HG03095 (cell line): ENCODE results near the gene LPP.

Experiments used
- ATAC-seq: cut with Tn5 transposase; IDR thresholded peaks from one replicate; pipeline ENCODE4 v1.9.1; 2021; ENCODE audit warnings: moderate library complexity; ENCODE audit not compliant: unreplicated experiment

Gene LPP

GRCh38 chr3:188533612-188534357, 379.8 kb downstream of the LPP start:
- no peak for ATAC-seq

DNA sequence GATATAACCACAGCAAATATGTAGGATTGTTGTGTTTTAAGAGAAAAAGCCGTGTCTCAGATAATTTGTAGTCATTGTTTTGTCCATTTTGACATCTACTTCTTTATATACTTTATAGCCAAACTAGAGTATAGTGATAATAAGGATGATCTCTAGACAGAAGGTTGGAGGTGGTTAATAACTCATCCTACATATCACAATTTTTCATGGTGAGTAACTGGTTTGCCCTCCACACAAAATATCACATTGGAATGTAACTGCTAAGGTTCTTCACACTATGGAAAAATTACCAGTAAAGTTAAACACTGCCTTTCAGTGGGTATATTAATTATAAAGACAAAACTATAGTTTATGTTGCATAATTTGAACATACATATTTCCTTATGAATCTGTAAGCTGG, 380.7 kb downstream of the LPP start:
- no peak for ATAC-seq

GRCh38 chr3:188537606-188538005, 383.6 kb downstream of the LPP start:
- ATAC-seq: no peak

DNA sequence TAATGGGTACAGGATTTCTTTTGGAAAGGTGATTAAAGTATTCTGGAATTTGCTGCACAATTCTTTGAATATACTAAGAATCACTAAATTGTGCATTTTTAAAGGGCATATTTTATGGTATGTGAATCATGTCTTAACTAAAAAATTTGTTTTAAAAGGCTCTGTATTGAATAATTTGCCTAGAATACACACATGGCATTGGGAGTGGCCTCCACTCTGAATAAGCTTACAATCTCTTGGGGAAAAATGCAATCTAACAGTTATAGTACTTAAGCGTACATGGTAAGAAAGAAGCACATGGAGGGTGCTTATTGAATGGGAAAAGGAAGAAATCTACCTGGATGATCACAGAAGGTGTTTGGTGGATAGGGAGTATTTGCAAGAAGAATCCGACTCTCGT, 385.1 kb downstream of the LPP start:
- ATAC-seq: no peak

DNA sequence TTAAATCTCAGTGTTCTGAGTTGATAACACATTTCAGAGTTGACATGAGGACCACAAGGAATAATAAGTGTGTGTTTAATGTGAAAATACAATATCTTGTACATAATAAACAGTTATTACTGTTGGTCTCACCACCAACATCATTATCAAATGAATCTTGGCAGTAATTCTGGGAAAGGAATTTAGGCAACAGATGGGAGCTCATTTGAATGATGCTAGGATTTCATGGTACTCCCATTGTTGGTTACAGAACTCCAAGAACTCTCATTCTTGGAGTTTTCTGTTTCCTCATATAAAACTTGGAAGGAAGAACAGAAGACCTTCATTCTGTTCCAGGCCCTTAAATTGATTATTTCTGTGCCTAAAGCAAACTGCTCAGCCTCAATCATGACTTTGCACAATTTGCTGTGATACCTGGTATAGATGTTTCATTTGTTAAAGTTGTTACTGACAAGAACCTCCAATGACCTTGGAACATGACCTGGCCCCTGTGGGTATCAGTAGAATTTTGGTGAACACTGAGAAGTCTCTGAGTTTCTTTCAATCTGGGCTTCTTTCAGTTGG, 385.8 kb downstream of the LPP start:
- ATAC-seq: no peak

GRCh38 chr3:188542196-188542595, 388.2 kb downstream of the LPP start:
- no peak for ATAC-seq

GRCh38 chr3:188544012-188544411, 390.1 kb downstream of the LPP start:
- ATAC-seq: no peak

GRCh38 chr3:188546835-188547670, 393.1 kb downstream of the LPP start:
- no peak for ATAC-seq

DNA sequence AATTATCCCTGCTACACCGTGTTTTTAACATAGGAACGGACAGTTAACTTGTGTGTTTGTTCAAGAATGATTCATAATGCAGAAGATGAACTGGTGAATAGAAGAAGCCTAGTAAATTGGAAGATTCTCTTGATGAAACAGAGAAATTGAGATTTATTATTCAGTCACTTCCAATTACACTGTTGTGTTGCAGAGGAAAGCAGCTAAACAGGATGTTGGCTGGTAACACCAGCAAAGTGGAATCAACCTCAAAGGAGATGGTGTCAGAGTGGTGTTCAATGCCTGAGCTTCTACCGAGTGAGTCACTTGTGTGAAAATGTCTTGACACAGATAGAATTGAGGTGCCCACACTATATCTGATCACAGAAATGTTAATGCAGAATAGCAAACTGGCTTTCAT, 399.6 kb downstream of the LPP start:
- no peak for ATAC-seq

DNA sequence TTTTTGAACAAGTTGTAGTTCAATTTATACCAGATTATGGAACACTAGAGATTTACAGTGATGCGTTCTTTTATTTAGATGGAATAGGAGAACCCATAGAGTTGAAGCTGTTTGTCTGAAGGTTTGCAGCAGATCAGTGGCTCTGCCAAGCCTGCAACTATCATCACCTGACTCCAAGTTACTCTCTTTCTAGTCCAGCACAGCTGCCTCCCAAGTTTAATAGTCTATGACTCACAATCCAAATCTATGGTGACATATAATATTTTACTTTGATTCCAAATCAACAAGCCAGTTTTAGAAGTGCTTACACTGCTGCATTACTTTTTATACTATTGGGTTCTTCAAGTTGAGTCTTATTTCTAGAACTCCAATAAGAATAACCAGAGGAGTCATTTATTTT, 400.4 kb downstream of the LPP start:
- ATAC-seq: no peak

DNA sequence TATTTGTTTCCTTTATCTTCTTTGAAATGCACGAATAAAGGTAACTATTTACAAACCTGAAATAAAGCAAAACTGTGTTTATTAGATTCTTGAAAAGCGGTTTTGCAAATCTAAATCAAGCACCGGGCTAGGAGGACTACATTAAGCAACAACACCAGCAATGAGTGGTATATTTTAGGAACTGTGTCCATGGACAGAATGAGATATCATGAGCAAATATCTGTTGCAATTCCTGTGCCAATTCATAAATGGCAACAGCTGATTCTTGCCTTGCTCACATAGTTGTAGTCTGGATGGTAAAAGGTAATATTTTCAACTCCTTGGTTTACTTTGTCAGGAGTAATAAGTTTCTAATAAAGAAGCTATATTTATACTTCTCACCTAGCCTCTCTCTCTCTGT, 403.3 kb downstream of the LPP start:
- ATAC-seq: no peak

DNA sequence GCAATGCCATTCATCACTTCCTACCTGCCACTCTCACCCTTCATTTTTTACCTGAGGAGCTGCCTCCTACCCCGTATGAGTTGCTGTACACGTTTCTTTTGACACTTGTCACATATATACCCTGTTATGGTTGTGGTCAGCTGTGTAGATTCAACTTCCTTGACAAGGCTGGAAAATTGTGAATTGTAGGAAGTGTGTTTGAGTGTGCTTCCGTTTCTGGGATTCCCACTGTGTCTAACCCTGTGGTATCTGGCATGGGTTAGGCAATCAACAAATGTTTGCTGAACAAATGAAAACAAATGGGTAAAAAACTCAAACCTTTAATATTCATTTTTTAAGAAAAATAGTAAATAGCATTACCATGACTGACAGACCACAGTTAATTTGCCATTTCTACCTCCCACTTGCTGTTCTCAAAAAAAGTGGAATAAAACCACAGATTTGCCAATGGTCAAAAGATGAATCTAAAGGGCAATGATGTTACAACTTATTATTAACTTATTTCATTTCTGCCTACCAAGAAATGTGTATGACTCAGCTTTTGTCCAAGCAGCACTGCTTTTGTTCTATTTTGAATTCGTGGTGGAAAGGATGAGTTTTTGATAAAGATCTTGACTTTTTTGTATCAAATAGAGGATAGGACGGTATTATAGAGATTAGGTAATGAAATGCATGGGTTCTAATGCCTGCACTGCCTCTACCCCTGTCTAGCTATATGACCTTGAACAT, 404.6 kb downstream of the LPP start:
- no peak for ATAC-seq

DNA sequence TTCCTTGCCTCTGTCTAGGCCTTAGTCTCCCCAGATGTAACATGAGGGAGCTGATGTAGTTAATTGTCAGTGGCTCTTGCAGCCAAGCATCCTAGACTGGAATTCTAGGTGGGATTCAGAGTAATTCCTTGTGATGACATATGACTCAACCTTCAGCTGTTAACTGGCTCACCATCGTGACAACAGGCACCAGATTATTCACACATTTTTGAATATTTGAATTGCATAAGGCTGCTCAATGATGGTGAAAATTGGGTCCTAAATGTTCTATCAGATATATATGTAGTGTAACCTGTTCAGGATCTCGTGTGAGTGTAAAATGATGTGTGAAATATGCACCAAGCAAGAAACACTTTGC, 405.1 kb downstream of the LPP start:
- ATAC-seq: no peak

GRCh38 chr3:188559856-188560255, 405.9 kb downstream of the LPP start:
- ATAC-seq: no peak

- no peak for ATAC-seq
Measured at GRCh38 chr3:188562144-188562543, 408.2 kb downstream of the LPP start.

GRCh38 chr3:188567478-188568195, 413.7 kb downstream of the LPP start:
- ATAC-seq: no peak

GRCh38 chr3:188568736-188569135, 414.8 kb downstream of the LPP start:
- no peak for ATAC-seq

DNA sequence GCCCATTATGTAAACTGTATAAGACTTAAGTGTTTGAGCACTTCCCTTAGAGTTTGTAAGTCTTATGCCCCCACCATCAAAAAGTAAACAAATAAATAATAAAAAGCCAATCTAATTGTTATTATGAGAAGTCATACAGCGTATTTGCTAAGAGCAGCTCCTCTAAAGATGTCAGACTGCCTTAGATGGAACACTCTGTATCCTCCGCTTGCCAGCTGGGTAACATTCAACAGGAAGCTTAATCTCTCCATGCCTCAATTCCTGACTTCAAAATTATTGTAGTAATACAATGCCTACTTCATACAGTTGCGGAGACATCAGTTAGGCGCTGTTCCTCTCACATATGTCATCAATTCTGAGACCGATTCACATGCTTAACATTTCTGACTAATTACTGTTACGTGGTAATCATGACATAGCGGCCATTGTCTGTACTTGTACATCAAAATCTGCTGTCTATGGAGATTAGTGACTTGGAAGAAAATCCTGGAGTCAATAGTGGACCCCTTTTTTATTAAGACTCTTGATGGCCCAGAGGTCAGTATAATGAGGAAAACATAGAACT, 417.7 kb downstream of the LPP start:
- ATAC-seq: no peak

- ATAC-seq: no peak
Measured at GRCh38 chr3:188573291-188573940, 419.5 kb downstream of the LPP start.

- no peak for ATAC-seq
Measured at GRCh38 chr3:188573956-188574355, 420.0 kb downstream of the LPP start.
